ENCODE results near the gene MRPS31.

- no peak for TF ChIP-seq CTCF (IDR thresholded peaks at IDR 0.05)
- TF ChIP-seq POLR2A (IDR thresholded peaks at IDR 0.05) = no peak
These were observed 28.5 kb upstream of the MRPS31 start for GRCh38 chr13:40799508-40799907.

Data from heart left ventricle (tissue), 13 donors.